GM23338 (cell line): ENCODE data around the gene TGFBR1. TPM values are rescaled to one million over a fixed set of nuclear protein-coding genes. Genes with fewer than 3 reads are reported as not detected.

Experiments
- ATAC-seq: fragments of 200-7000 bp; cut with Tn5 transposase; 3 replicates; pipeline ENCODE4 v1.9.1; 2020
- DNase-seq: peaks from one replicate; pipeline ENCODE4 v3.0.0-alpha.2; 2015; ENCODE audit warnings: low spot score
- H2AFZ ChIP-seq: fragments of 200-600 bp; sonication (generic); 2 replicates; pipeline ENCODE4 v1.8.0; 2016; ENCODE audit warnings: antibody characterized with exemption, mild to moderate bottlenecking, moderate library complexity
- H3F3A ChIP-seq: fragments of 200-600 bp; sonication (generic); replicated peaks from 2 replicates; pipeline ENCODE4 v1.8.0; 2017; ENCODE audit warnings: antibody characterized with exemption, mixed run types, low read depth
- H3K27ac ChIP-seq: fragments of 200-600 bp; sonication (generic); 2 replicates; pipeline ENCODE4 v1.6.1; 2016; ENCODE audit warnings: low read depth
- H3K27me3 ChIP-seq: fragments of 200-600 bp; sonication (generic); 2 replicates; pipeline ENCODE4 v1.8.0; 2016; ENCODE audit warnings: mild to moderate bottlenecking, mixed run types, moderate library complexity; ENCODE audit not compliant: insufficient read depth
- H3K36me3 ChIP-seq: fragments of 200-600 bp; sonication (generic); 2 replicates; pipeline ENCODE4 v1.8.0; 2016; ENCODE audit warnings: mild to moderate bottlenecking; ENCODE audit not compliant: insufficient read depth
- H3K4me1 ChIP-seq: fragments of 200-600 bp; sonication (generic); 2 replicates; pipeline ENCODE4 v1.8.0; 2016; ENCODE audit warnings: mild to moderate bottlenecking, moderate library complexity; ENCODE audit not compliant: insufficient read depth
- H3K4me2 ChIP-seq: fragments of 200-600 bp; sonication (generic); 2 replicates; pipeline ENCODE4 v1.7.1; 2017; ENCODE audit warnings: mixed run types
- H3K4me3 ChIP-seq: fragments of 200-600 bp; sonication (generic); 2 replicates; pipeline ENCODE4 v1.6.1; 2016; ENCODE audit warnings: mixed run types
- H3K79me2 ChIP-seq: fragments of 200-600 bp; sonication (generic); replicated peaks from 2 replicates; pipeline ENCODE4 v1.8.0; 2017; ENCODE audit warnings: mild to moderate bottlenecking; ENCODE audit not compliant: insufficient read depth
- H3K9me2 ChIP-seq: fragments of 200-600 bp; sonication (generic); 2 replicates; pipeline ENCODE4 v1.8.0; 2017; ENCODE audit not compliant: insufficient read depth
- H4K20me1 ChIP-seq: fragments of 200-600 bp; sonication (generic); replicated peaks from 2 replicates; pipeline ENCODE4 v1.8.0; 2017; ENCODE audit warnings: mild to moderate bottlenecking; ENCODE audit not compliant: insufficient read depth
- H3K27ac Mint-ChIP-seq: 2 replicates; pipeline ENCODE4 v1.8.0; 2020; ENCODE audit warnings: inconsistent platforms, mild to moderate bottlenecking, moderate library complexity, mixed read lengths
- H3K27me3 Mint-ChIP-seq: 3 replicates; pipeline ENCODE4 v1.8.0; 2022; ENCODE audit warnings: low read depth, mild to moderate bottlenecking, moderate library complexity, mixed read lengths, inconsistent platforms; ENCODE audit not compliant: insufficient read depth, poor library complexity
- H3K36me3 Mint-ChIP-seq: 3 replicates; pipeline ENCODE4 v1.8.0; 2021; ENCODE audit warnings: low read depth, mild to moderate bottlenecking, inconsistent platforms, moderate library complexity, mixed read lengths
- H3K4me1 Mint-ChIP-seq: 3 replicates; pipeline ENCODE4 v1.8.0; 2020; ENCODE audit warnings: mild to moderate bottlenecking, inconsistent platforms, mixed read lengths
- H3K4me3 Mint-ChIP-seq: 3 replicates; pipeline ENCODE4 v1.8.0; 2021; ENCODE audit warnings: moderate library complexity, mild to moderate bottlenecking, inconsistent platforms, mixed read lengths
- H3K9me3 Mint-ChIP-seq: 3 replicates; pipeline ENCODE4 v1.8.0; 2020; ENCODE audit warnings: moderate library complexity, mild to moderate bottlenecking, inconsistent platforms, mixed read lengths
- CREB1 ChIP-seq: fragments of 250-450 bp; sonication (Bioruptor Pico); IDR thresholded peaks from 2 replicates; pipeline ENCODE4 v1.5.0; 2020; ENCODE audit warnings: low read depth, mild to moderate bottlenecking, moderate library complexity
- ETS1 ChIP-seq: IDR thresholded peaks from 2 replicates; pipeline ENCODE4 v1.6.1; 2016; ENCODE audit warnings: antibody characterized with exemption
- EZH2 ChIP-seq: fragments of 200-600 bp; sonication (generic); IDR thresholded peaks from one replicate; pipeline ENCODE4 v1.8.0; 2017; ENCODE audit warnings: antibody characterized with exemption, mild to moderate bottlenecking, low read depth; ENCODE audit not compliant: unreplicated experiment
- EZH2phosphoT487 ChIP-seq: fragments of 200-600 bp; sonication (generic); IDR thresholded peaks from one replicate; pipeline ENCODE4 v1.8.1; 2018; ENCODE audit warnings: antibody characterized with exemption; ENCODE audit not compliant: unreplicated experiment
- JUNB ChIP-seq: IDR thresholded peaks from one replicate; pipeline ENCODE4 v1.6.1; 2016; ENCODE audit warnings: antibody characterized with exemption; ENCODE audit not compliant: unreplicated experiment
- NANOG ChIP-seq: IDR thresholded peaks from 2 replicates; pipeline ENCODE4 v1.6.1; 2016; ENCODE audit warnings: antibody characterized with exemption, borderline replicate concordance
- POLR2AphosphoS5 ChIP-seq: IDR thresholded peaks from 2 replicates; pipeline ENCODE4 v1.6.1; 2016; ENCODE audit warnings: antibody characterized with exemption, low read depth
- REST ChIP-seq: IDR thresholded peaks from one replicate; pipeline ENCODE4 v1.6.1; 2018; ENCODE audit warnings: antibody characterized with exemption; ENCODE audit not compliant: unreplicated experiment
- STAT1 ChIP-seq: IDR thresholded peaks from one replicate; pipeline ENCODE4 v1.6.1; 2016; ENCODE audit warnings: antibody characterized with exemption; ENCODE audit not compliant: unreplicated experiment
- ZNF114 ChIP-seq: fragments of 250-450 bp; sonication (Bioruptor Pico); IDR thresholded peaks from 2 replicates; pipeline ENCODE4 v1.5.0; 2020; ENCODE audit warnings: mild to moderate bottlenecking, moderate library complexity
- ZNF331 ChIP-seq: fragments of 250-450 bp; sonication (Bioruptor Pico); IDR thresholded peaks from 2 replicates; pipeline ENCODE4 v1.5.0; 2020; ENCODE audit warnings: low read depth, mild to moderate bottlenecking, moderate library complexity
- polyA plus RNA-seq: library from polyadenylated mRNA; unstranded; fragments of >200 nt; fragmentation: Nextera tagmentation; extraction: Ambion mirVana; gene quantifications from 2 replicates; pipeline ENCODE4 v1.2.1, GENCODE V29; 2016
- total RNA-seq: library from RNA; depleted of rRNA; stranded (reverse); fragments of >200 nt; shearing (Covaris generic); gene quantifications from 2 replicates; pipeline ENCODE4 v1.2.3, GENCODE V29; 2014
- TF ChIP-seq, protein P1 (sequence below): fragments of 250-450 bp; sonication (Bioruptor Pico); IDR thresholded peaks from 2 replicates; pipeline ENCODE4 v1.5.0; 2020; ENCODE audit warnings: mild to moderate bottlenecking, moderate library complexity

Gene TGFBR1
- total and polyA plus RNA-seq, 2 experiments from 2014 or later = 9.3 to 40.2 TPM

DNA sequence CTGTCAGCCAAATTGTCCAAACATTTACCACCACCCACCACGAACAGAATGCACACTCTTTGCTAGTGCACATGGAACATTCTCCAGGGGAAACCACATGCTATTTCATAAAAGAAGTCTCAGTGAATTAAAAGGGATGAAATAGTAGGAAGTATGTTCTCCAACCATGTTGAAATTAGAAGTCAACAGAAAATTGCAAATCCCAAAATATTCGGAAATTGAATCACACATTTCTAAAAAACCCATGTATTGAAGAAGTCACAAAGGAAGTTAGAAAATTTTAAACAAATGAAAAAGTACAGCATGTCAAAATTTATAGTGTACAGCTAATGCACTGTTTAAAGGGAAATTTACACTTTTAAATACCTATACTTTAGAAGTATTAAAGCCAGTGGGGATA is 50.8 kb downstream of the TGFBR1 start (continued):
- no peak for TF ChIP-seq REST

- Mint-ChIP-seq H3K27ac (no peak overlapping the region), H3K27me3 (peaks cover 3% of the 10 kb centered on the region), H3K36me3 (peaks cover 3% of the 10 kb centered on the region; the same call in 2 of the 3 replicates), H3K4me1 (peaks cover 15% of the 10 kb centered on the region), H3K9me3 (no peaks in the 10 kb centered on the region), H3K4me3 (no peak overlapping the region)
- ATAC-seq (no peak), DNase-seq (no peak)
- Histone ChIP-seq H4K20me1 (no peaks in the 10 kb centered on the region), H3K27me3 (no peaks in the 10 kb centered on the region), H3K79me2 (no peaks in the 10 kb centered on the region), H3K4me3 (no peak overlapping the region), H3K9me2 (no peaks in the 10 kb centered on the region), H3K36me3 (no peaks in the 10 kb centered on the region), H3K27ac (no peak overlapping the region), H3F3A (no peaks in the 10 kb centered on the region), H3K4me1 (peaks cover 12% of the 10 kb centered on the region), H2AFZ (peak overlapping the region; percentile 4; the same call in 1 of the 2 replicates), H3K4me2 (no peak overlapping the region)
- no peak for TF ChIP-seq JUNB
- TF ChIP-seq ZNF114 (CRISPR knock-in tag) = no peak
- no peak for TF ChIP-seq NANOG
- no peak for TF ChIP-seq CREB1 (CRISPR knock-in tag)
- no peak for TF ChIP-seq ZNF331 (CRISPR knock-in tag)
- TF ChIP-seq, protein P1, sequence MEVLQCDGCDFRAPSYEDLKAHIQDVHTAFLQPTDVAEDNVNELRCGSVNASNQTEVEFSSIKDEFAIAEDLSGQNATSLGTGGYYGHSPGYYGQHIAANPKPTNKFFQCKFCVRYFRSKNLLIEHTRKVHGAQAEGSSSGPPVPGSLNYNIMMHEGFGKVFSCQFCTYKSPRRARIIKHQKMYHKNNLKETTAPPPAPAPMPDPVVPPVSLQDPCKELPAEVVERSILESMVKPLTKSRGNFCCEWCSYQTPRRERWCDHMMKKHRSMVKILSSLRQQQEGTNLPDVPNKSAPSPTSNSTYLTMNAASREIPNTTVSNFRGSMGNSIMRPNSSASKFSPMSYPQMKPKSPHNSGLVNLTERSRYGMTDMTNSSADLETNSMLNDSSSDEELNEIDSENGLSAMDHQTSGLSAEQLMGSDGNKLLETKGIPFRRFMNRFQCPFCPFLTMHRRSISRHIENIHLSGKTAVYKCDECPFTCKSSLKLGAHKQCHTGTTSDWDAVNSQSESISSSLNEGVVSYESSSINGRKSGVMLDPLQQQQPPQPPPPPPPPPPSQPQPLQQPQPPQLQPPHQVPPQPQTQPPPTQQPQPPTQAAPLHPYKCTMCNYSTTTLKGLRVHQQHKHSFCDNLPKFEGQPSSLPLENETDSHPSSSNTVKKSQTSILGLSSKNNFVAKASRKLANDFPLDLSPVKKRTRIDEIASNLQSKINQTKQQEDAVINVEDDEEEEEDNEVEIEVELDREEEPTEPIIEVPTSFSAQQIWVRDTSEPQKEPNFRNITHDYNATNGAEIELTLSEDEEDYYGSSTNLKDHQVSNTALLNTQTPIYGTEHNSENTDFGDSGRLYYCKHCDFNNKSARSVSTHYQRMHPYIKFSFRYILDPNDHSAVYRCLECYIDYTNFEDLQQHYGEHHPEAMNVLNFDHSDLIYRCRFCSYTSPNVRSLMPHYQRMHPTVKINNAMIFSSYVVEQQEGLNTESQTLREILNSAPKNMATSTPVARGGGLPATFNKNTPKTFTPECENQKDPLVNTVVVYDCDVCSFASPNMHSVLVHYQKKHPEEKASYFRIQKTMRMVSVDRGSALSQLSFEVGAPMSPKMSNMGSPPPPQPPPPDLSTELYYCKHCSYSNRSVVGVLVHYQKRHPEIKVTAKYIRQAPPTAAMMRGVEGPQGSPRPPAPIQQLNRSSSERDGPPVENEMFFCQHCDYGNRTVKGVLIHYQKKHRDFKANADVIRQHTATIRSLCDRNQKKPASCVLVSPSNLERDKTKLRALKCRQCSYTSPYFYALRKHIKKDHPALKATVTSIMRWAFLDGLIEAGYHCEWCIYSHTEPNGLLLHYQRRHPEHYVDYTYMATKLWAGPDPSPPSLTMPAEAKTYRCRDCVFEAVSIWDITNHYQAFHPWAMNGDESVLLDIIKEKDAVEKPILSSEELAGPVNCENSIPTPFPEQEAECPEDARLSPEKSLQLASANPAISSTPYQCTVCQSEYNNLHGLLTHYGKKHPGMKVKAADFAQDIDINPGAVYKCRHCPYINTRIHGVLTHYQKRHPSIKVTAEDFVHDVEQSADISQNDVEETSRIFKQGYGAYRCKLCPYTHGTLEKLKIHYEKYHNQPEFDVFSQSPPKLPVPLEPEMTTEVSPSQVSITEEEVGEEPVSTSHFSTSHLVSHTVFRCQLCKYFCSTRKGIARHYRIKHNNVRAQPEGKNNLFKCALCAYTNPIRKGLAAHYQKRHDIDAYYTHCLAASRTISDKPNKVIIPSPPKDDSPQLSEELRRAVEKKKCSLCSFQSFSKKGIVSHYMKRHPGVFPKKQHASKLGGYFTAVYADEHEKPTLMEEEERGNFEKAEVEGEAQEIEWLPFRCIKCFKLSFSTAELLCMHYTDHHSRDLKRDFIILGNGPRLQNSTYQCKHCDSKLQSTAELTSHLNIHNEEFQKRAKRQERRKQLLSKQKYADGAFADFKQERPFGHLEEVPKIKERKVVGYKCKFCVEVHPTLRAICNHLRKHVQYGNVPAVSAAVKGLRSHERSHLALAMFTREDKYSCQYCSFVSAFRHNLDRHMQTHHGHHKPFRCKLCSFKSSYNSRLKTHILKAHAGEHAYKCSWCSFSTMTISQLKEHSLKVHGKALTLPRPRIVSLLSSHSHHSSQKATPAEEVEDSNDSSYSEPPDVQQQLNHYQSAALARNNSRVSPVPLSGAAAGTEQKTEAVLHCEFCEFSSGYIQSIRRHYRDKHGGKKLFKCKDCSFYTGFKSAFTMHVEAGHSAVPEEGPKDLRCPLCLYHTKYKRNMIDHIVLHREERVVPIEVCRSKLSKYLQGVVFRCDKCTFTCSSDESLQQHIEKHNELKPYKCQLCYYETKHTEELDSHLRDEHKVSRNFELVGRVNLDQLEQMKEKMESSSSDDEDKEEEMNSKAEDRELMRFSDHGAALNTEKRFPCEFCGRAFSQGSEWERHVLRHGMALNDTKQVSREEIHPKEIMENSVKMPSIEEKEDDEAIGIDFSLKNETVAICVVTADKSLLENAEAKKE = no peak
- no peak for TF ChIP-seq STAT1
- TF ChIP-seq REST = no peak
- no peak for TF ChIP-seq EZH2
- no peak for TF ChIP-seq POLR2AphosphoS5
- TF ChIP-seq ETS1 = no peak
- TF ChIP-seq EZH2phosphoT487 = no peak
Measured at GRCh38 chr9:99158629-99159028, 53.7 kb downstream of the TGFBR1 start.
